Lung (tissue), 12 donors: ENCODE data around the gene LAMP5. TPM values are rescaled to one million over a fixed set of nuclear protein-coding genes. Genes with fewer than 3 reads are reported as not detected.
A peak's percentile ranks its signal among the peaks of the same experiment; 100 is the strongest.

Source experiments
- ATAC-seq: fragments of 200-7000 bp; cut with Tn5 transposase; one replicate; pipeline ENCODE4 v1.9.1; 2020; ENCODE audit warnings: moderate number of reproducible peaks; ENCODE audit not compliant: insufficient read depth, low FRiP score
- DNase-seq, 3 donors: peaks; one replicate each; pipeline ENCODE4 v3.0.0-alpha.2; 2013 to 2017
- H3K27ac ChIP-seq, 2 donors: one replicate each; pipeline ENCODE4 v1.5.1; 2013; ENCODE audit warnings: mild to moderate bottlenecking in 2 of 2, moderate library complexity in 2 of 2, control low read depth in 1 of 2, inconsistent platforms in 1 of 2, low read depth in 1 of 2, low read length in 1 of 2
- H3K27me3 ChIP-seq, 3 donors: one replicate each; pipeline ENCODE4 v1.5.1; 2013; ENCODE audit warnings: low read length in 2 of 3; ENCODE audit not compliant: control insufficient read depth in 3 of 3, insufficient read depth in 3 of 3
- H3K36me3 ChIP-seq, 4 donors: one replicate each; pipeline ENCODE4 v1.5.1; 2013; ENCODE audit warnings: low read length in 4 of 4, mild to moderate bottlenecking in 1 of 4, moderate library complexity in 1 of 4; ENCODE audit not compliant: control insufficient read depth in 4 of 4, insufficient read depth in 4 of 4
- H3K4me1 ChIP-seq, 5 donors: one replicate each; pipeline ENCODE4 v1.5.1; 2013; ENCODE audit warnings: low read length in 5 of 5, mild to moderate bottlenecking in 2 of 5, moderate library complexity in 1 of 5; ENCODE audit not compliant: control insufficient read depth in 5 of 5, insufficient read depth in 5 of 5
- H3K4me3 ChIP-seq: one replicate; pipeline ENCODE4 v1.5.1; 2013; ENCODE audit warnings: mild to moderate bottlenecking, control low read depth, moderate library complexity
- H3K9ac ChIP-seq, 2 donors: one replicate each; pipeline ENCODE4 v1.5.1; 2013; ENCODE audit warnings: low read length in 2 of 2, control low read depth in 1 of 2; ENCODE audit not compliant: insufficient read depth in 1 of 2
- H3K9me3 ChIP-seq, 4 donors: one replicate each; pipeline ENCODE4 v1.5.1; 2013; ENCODE audit warnings: low read length in 3 of 4, mild to moderate bottlenecking in 1 of 4, moderate library complexity in 1 of 4; ENCODE audit not compliant: control insufficient read depth in 4 of 4, insufficient read depth in 3 of 4
- WGBS, 2 donors: extraction: QIAGEN DNeasy Blood & Tissue Kit; methylation state at CpG; one replicate each; pipeline ENCODE4 v1.1.7; 2013; 5-methylcytosine and 5-hydroxymethylcytosine counted together
- polyA plus RNA-seq, 2 donors: library from polyadenylated mRNA; stranded (reverse); fragments of 200-250 nt; gene quantifications; one replicate each; pipeline ENCODE4 v1.2.1, GENCODE V29; 2013
- total RNA-seq, 2 donors: library from RNA; depleted of rRNA in 1 of 2; stranded (reverse); fragments of >200 nt in 1 of 2; gene quantifications; one replicate each; pipeline ENCODE4 v1.2.1, GENCODE V29; 2014 to 2021
- TF ChIP-seq, protein P1 (sequence below): IDR thresholded peaks from 2 replicates; pipeline ENCODE4 v1.5.1; 2012; ENCODE audit warnings: mild to moderate bottlenecking; ENCODE audit errors: control extremely low read depth, extremely low read depth
- donor health status: control.
- donor health status: control.
- donor health status: Bipolar disorder and iron deficiency.
- donor health status: healthy.
- donor health status: DM: yes; HTN: yes; CAD: no.

LAMP5 gene
- total and polyA plus RNA-seq, 4 donors: 0.06 to 3.3 (median 0.23) TPM

DNA sequence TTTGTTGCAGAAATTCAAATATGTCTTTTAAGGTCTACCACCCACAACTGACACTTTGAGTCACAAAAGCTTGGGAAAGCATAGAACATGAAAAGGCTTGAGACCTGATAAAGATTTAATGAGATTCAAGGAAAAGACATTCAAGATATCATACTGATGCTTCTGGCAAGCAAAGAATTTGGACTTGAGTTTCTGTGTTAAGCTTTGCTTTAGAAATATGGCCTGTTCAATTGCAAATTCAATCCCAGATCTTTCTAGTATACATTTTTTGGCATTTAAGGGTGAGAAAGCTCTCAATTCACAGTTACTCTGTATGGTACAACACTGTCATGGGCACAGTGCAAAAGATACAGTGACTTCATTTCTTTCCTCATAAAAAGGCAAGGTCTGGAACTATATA, 38.9 kb upstream of the LAMP5 start:
- Histone ChIP-seq H3K4me3 (no peak overlapping the region), H3K27ac (no peak overlapping the region), H3K4me1 (peaks cover 0 to 5% (median 0%) of the 10 kb centered on the region in 5 donors), H3K9me3 (no peaks in the 10 kb centered on the region), H3K9ac (no peak overlapping the region), H3K36me3 (peaks cover 0 to 19% (median 0%) of the 10 kb centered on the region in 4 donors), H3K27me3 (no peaks in the 10 kb centered on the region)
- TF ChIP-seq, protein P1, sequence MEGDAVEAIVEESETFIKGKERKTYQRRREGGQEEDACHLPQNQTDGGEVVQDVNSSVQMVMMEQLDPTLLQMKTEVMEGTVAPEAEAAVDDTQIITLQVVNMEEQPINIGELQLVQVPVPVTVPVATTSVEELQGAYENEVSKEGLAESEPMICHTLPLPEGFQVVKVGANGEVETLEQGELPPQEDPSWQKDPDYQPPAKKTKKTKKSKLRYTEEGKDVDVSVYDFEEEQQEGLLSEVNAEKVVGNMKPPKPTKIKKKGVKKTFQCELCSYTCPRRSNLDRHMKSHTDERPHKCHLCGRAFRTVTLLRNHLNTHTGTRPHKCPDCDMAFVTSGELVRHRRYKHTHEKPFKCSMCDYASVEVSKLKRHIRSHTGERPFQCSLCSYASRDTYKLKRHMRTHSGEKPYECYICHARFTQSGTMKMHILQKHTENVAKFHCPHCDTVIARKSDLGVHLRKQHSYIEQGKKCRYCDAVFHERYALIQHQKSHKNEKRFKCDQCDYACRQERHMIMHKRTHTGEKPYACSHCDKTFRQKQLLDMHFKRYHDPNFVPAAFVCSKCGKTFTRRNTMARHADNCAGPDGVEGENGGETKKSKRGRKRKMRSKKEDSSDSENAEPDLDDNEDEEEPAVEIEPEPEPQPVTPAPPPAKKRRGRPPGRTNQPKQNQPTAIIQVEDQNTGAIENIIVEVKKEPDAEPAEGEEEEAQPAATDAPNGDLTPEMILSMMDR: no peak
- DNase-seq (no peak), ATAC-seq (no peak)

DNA sequence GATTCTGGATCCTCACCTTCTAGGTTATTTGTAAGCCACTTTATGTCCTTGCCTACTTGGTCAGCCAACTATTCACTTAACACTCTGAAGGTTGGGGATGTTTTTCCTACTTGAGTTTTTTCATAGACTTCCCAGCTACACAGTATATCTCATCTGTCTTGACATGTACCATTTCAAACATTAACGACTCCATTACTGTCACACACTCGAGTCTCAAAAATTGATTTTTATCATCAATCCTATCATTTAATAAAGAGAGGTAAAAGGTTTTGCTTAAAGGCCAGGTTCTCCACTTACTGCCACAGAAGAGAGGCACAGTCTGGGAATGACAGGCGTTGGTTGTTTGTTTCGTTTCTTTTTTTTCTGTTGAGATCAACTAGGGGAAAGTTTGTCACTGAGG, 38.2 kb upstream of the LAMP5 start:
- Histone ChIP-seq H3K36me3 (peaks cover 0 to 19% (median 0%) of the 10 kb centered on the region in 4 donors), H3K9ac (no peak overlapping the region), H3K4me1 (peaks cover 0 to 5% (median 0%) of the 10 kb centered on the region in 5 donors), H3K9me3 (no peaks in the 10 kb centered on the region), H3K27me3 (no peaks in the 10 kb centered on the region), H3K27ac (no peak overlapping the region), H3K4me3 (no peak overlapping the region)
- no peak for ATAC-seq
- WGBS, 2 donors: 69 to 72% methylated on average over 4 of the region's 4 CpGs
- TF ChIP-seq, protein P1: no peak
- DNase-seq: no peak

DNA sequence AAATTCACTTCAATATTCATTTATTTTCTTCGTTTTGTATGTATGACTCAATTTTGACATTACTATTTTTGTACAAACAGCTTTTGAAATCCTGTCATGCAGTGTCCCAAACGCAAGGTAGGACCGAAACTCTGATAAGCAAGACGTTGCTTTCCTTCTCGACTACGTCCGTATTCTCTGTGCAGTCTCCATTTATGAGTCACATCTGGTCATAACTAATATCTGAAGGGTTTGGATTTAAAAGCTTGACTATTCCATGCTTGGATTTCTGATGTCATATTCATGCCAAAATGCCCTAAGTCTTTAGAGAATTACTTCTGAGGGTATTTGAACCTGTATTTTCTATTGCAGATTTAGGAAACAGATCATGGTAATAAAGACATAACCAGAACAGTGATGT, 37.8 kb upstream of the LAMP5 start:
- no peak overlapping the region for H3K9ac ChIP-seq
- 95% methylated on average over 7 of the region's 7 CpGs for WGBS, 2 donors
- H3K27me3 ChIP-seq: no peaks in the 10 kb centered on the region
- no peak for DNase-seq
- no peak overlapping the region for H3K4me3 ChIP-seq
- H3K36me3 ChIP-seq: peaks cover 0 to 19% (median 0%) of the 10 kb centered on the region in 4 donors
- H3K4me1 ChIP-seq: peaks cover 0 to 5% (median 0%) of the 10 kb centered on the region in 5 donors
- TF ChIP-seq, protein P1: no peak
- no peak overlapping the region for H3K27ac ChIP-seq
- no peak for ATAC-seq
- H3K9me3 ChIP-seq: no peaks in the 10 kb centered on the region

DNA sequence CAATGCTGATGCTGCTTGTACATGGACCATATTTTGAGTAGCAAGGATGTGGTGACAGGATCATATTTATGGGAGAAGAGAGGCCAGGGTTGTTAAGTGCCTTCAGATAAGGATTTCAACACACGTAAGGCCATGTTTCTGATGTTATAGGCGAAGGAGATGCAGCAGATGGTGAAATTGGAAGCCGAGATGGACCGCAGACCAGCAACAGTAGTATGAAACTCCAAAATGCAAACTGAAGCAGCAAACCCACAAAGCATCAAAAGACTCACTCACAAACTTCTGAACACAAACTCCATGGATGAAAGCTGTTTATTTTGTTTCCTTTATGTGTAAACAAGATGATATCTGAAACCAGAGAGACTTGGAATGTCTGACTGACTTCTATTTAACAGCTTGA, 35.6 kb upstream of the LAMP5 start:
- Histone ChIP-seq H3K36me3 (peaks cover 0 to 17% (median 0%) of the 10 kb centered on the region in 4 donors), H3K27me3 (no peaks in the 10 kb centered on the region), H3K4me1 (no peaks in the 10 kb centered on the region), H3K27ac (no peak overlapping the region), H3K9ac (no peak overlapping the region), H3K9me3 (no peaks in the 10 kb centered on the region), H3K4me3 (no peak overlapping the region)
- TF ChIP-seq, protein P1: no peak
- 81 to 93% methylated on average over 4 of the region's 4 CpGs for WGBS, 2 donors
- peak in 1 of 3 donors; percentile 28 for DNase-seq
- ATAC-seq: no peak
